ENCODE data around the gene MORC4. TPM values are rescaled to one million over a fixed set of nuclear protein-coding genes. Genes with fewer than 3 reads are reported as not detected.

Gene MORC4
- total and polyA plus RNA-seq, 4 donors: 12.8 to 26.4 (median 17.9) TPM

DNA sequence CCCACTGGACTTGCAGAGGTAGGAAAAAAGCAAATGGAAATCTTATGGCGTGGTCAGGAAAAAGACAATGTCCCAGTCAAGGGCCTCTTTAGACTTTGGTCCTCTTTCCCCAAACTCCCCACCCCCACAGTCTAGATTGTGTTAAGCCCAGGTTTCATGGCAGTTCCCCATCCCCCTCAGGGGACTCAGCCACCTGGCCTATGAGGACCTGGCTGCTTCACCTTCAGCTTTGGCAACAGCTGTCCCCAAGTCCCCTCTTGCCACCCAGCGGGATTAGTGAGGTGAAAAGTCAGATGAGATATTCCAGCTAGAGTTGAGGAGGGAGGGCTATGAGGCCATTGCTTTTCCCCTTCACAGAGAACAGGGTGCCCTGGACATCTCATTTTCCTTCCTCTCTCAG is 97.3 kb downstream of the MORC4 start:
- no peak for DNase-seq (ENCODE audit: low read depth in 4 of 6, low spot score in 6 of 6)
- Histone ChIP-seq H3K9me3 (ENCODE audit: control insufficient read depth, insufficient read depth, low read length) (no peaks in the 10 kb centered on the region), H3K4me1 (ENCODE audit: control insufficient read depth, insufficient read depth, low read length) (peaks cover 16% of the 10 kb centered on the region), H3K27ac (ENCODE audit: low read depth, low read length) (no peak overlapping the region), H3K27me3 (ENCODE audit: control insufficient read depth, insufficient read depth, low read length) (peaks cover 12% of the 10 kb centered on the region), H3K36me3 (ENCODE audit: control insufficient read depth, insufficient read depth, low read length) (no peaks in the 10 kb centered on the region), H3K4me3 (ENCODE audit: low read depth, low read length) (no peak overlapping the region)
- WGBS (ENCODE audit: insufficient coverage): 80% methylated on average over 1 of the region's 2 CpGs

DNA sequence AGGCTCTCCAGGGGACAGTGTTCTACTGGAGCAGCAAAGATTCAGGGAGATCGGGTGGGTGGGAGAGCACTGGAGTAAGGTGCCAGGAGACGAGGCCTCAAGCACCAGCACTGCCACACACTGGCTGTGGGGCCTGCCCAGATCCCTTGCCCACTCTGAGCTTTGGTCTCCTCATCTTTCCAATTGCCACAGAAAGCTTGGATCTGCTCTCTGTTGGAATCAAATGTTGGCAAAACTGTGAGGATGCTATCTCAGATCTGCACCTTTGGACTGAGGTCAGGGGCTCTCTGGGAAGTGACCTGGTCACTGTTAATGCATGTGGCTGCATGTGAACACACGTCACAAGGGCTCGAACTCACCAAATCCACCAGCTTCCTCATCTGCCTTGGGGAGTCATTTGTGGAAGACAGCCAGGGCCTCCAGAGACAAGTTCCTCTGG is 98.2 kb downstream of the MORC4 start:
- no peak overlapping the region for H3K4me3 ChIP-seq (ENCODE audit: low read depth, low read length)
- H3K27ac ChIP-seq (ENCODE audit: low read depth, low read length): no peak overlapping the region
- no peaks in the 10 kb centered on the region for H3K36me3 ChIP-seq (ENCODE audit: control insufficient read depth, insufficient read depth, low read length)
- H3K9me3 ChIP-seq (ENCODE audit: control insufficient read depth, insufficient read depth, low read length): no peaks in the 10 kb centered on the region
- DNase-seq (ENCODE audit: low read depth in 4 of 6, low spot score in 6 of 6): no peak
- peaks cover 16% of the 10 kb centered on the region for H3K4me1 ChIP-seq (ENCODE audit: control insufficient read depth, insufficient read depth, low read length)
- WGBS (ENCODE audit: insufficient coverage): 65% methylated on average over 2 of the region's 4 CpGs
- peaks cover 12% of the 10 kb centered on the region for H3K27me3 ChIP-seq (ENCODE audit: control insufficient read depth, insufficient read depth, low read length)

DNA sequence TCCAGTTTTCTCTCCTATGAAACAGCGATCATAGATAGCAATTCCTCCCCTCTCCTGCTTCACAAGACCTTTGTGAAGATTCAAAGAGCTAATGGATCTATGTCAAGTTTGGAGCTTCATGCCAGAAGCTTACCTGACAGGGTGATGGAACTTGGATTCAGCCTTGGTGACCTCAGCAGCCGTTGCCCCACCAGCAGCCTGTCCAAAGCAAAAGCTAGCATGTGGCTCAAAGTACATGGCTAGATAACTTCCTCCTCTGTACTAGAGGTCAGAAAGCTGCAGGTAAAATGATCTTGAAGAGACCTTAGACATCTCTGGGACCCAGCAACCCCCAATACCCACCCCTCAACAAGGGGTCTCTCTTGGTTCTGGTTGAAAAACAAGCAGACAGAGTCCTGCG is 98.7 kb downstream of the MORC4 start:
- Histone ChIP-seq H3K4me1 (ENCODE audit: control insufficient read depth, insufficient read depth, low read length) (peaks cover 14% of the 10 kb centered on the region), H3K27me3 (ENCODE audit: control insufficient read depth, insufficient read depth, low read length) (peaks cover 12% of the 10 kb centered on the region), H3K9me3 (ENCODE audit: control insufficient read depth, insufficient read depth, low read length) (no peaks in the 10 kb centered on the region), H3K4me3 (ENCODE audit: low read depth, low read length) (no peak overlapping the region), H3K27ac (ENCODE audit: low read depth, low read length) (no peak overlapping the region), H3K36me3 (ENCODE audit: control insufficient read depth, insufficient read depth, low read length) (no peaks in the 10 kb centered on the region)
- WGBS (ENCODE audit: insufficient coverage): 95% methylated on average over 2 of the region's 3 CpGs
- DNase-seq (ENCODE audit: low read depth in 4 of 6, low spot score in 6 of 6): no peak

DNA sequence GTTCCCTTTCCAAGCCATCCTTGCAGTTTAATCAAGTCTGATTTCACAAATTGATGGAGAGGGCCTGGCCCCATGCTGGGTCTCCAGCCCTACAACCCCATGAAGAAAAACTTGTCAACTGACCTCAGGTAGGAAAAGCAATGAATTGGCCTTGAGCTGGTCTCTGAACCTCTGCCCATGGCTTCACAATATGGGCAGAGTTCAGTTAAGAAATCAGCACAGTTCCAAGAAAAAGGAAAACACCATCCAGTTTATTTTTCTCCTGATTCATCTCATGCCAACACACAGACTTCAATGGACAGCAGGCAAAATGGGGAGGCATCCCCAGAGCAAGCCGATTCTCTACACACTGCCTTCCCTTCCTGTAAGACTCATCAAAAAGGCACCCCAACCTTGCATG is 100.2 kb downstream of the MORC4 start:
- Histone ChIP-seq H3K9me3 (ENCODE audit: control insufficient read depth, insufficient read depth, low read length) (no peaks in the 10 kb centered on the region), H3K4me3 (ENCODE audit: low read depth, low read length) (no peak overlapping the region), H3K27me3 (ENCODE audit: control insufficient read depth, insufficient read depth, low read length) (peaks cover 11% of the 10 kb centered on the region), H3K36me3 (ENCODE audit: control insufficient read depth, insufficient read depth, low read length) (no peaks in the 10 kb centered on the region), H3K27ac (ENCODE audit: low read depth, low read length) (no peak overlapping the region), H3K4me1 (ENCODE audit: control insufficient read depth, insufficient read depth, low read length) (peaks cover 5% of the 10 kb centered on the region)
- WGBS (ENCODE audit: insufficient coverage): no CpG with 5 or more reads among the region's 1 CpG
- no peak for DNase-seq (ENCODE audit: low read depth in 4 of 6, low spot score in 6 of 6)

DNA sequence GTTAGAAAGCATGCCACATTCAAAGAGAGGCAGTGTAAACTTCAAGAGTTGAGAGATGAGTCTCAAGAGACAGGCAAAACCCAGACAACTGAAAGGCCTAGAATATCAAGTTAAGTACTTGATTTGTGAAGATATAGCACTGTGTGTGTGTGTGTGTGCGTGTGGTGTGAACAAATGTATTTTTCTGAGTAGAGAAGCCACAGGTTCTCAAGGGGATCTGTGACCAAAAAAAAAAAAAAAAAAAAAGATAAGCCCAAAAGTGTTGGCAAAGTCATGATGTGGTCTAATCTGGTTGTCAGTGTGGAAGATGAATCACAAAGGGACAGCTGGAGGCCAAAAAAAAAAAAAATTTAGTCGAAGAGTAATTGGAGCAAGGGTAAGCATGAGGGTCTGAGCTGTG is 100.7 kb downstream of the MORC4 start:
- peaks cover 12% of the 10 kb centered on the region for H3K27me3 ChIP-seq (ENCODE audit: control insufficient read depth, insufficient read depth, low read length)
- peaks cover 5% of the 10 kb centered on the region for H3K4me1 ChIP-seq (ENCODE audit: control insufficient read depth, insufficient read depth, low read length)
- H3K27ac ChIP-seq (ENCODE audit: low read depth, low read length): no peak overlapping the region
- no peak overlapping the region for H3K4me3 ChIP-seq (ENCODE audit: low read depth, low read length)
- no peak for DNase-seq (ENCODE audit: low read depth in 4 of 6, low spot score in 6 of 6)
- H3K9me3 ChIP-seq (ENCODE audit: control insufficient read depth, insufficient read depth, low read length): no peaks in the 10 kb centered on the region
- WGBS (ENCODE audit: insufficient coverage): 80% methylated on average over 1 of the region's 2 CpGs
- H3K36me3 ChIP-seq (ENCODE audit: control insufficient read depth, insufficient read depth, low read length): no peaks in the 10 kb centered on the region

DNA sequence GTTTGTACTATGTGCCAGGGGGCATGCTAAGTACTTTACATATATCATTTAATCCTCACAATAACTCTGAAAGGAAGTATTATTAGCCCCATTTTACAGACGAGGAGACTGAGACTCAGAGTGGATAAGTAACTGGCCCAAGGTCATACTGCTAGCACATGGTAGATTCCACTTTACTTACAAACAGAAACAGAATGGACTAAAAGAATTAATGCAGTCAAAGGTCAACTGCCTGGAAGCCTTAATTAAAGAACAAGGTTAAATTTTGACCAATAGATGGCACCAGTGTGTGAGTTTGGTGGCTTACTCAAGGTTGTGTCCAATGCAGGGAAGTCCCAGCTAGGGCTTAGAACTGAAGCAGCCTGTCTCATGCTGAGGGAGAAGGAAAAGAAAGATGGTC is 101.5 kb downstream of the MORC4 start:
- H3K27ac ChIP-seq (ENCODE audit: low read depth, low read length): no peak overlapping the region
- no CpG with 5 or more reads among the region's 1 CpG for WGBS (ENCODE audit: insufficient coverage)
- H3K36me3 ChIP-seq (ENCODE audit: control insufficient read depth, insufficient read depth, low read length): no peaks in the 10 kb centered on the region
- no peaks in the 10 kb centered on the region for H3K9me3 ChIP-seq (ENCODE audit: control insufficient read depth, insufficient read depth, low read length)
- H3K27me3 ChIP-seq (ENCODE audit: control insufficient read depth, insufficient read depth, low read length): peaks cover 12% of the 10 kb centered on the region
- peak in 1 of 6 donors; percentile 20 for DNase-seq (ENCODE audit: low read depth in 4 of 6, low spot score in 6 of 6)
- no peaks in the 10 kb centered on the region for H3K4me1 ChIP-seq (ENCODE audit: control insufficient read depth, insufficient read depth, low read length)
- H3K4me3 ChIP-seq (ENCODE audit: low read depth, low read length): no peak overlapping the region

DNA sequence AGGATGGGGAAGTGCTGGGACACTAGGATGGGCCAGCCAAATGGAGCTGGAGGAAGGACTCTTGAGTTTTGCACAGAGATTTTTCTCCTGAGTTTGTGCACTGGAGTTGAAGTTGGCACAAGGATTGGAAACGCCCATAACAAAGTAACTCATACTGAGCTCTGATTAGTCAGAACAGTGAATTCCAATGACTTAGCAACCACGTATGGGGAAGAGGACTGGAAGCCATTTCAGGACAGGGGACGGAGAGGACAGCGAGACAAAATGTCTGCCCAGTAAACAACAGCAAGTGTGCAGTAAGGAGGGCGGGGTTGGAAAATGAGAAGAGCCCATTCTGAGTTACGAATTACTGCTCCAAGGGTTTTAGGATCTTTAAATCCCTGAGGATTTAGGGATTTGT is 102.8 kb downstream of the MORC4 start:
- no peaks in the 10 kb centered on the region for H3K36me3 ChIP-seq (ENCODE audit: control insufficient read depth, insufficient read depth, low read length)
- H3K27me3 ChIP-seq (ENCODE audit: control insufficient read depth, insufficient read depth, low read length): peaks cover 11% of the 10 kb centered on the region
- 57% methylated on average over 3 of the region's 6 CpGs for WGBS (ENCODE audit: insufficient coverage)
- H3K4me1 ChIP-seq (ENCODE audit: control insufficient read depth, insufficient read depth, low read length): no peaks in the 10 kb centered on the region
- H3K9me3 ChIP-seq (ENCODE audit: control insufficient read depth, insufficient read depth, low read length): no peaks in the 10 kb centered on the region
- H3K4me3 ChIP-seq (ENCODE audit: low read depth, low read length): no peak overlapping the region
- H3K27ac ChIP-seq (ENCODE audit: low read depth, low read length): no peak overlapping the region
- DNase-seq (ENCODE audit: low read depth in 4 of 6, low spot score in 6 of 6): no peak

DNA sequence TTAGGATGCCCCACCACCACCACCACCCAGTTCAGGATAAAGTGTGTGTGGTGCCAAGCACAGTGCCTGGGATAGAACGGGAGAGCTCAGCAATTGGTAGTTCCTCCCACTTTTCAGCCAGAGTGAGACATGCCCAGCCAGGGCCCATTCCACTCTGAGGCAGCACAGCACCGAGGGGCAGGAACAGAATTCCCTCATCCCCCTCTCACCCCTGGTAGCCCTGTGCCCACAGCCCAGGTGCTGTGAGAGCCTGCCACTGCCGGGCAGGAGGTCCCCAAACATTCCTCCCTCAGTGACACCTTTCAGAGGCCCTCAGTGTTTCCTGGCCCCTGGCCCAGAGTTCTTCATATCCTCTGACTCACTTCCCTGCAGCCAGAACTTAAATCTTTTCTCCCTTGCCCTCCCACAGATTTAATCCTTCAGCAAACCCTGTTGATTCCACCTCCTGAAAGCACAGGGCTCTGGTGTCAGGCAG is 105.0 kb downstream of the MORC4 start:
- Histone ChIP-seq H3K9me3 (ENCODE audit: control insufficient read depth, insufficient read depth, low read length) (no peaks in the 10 kb centered on the region), H3K27me3 (ENCODE audit: control insufficient read depth, insufficient read depth, low read length) (peaks cover 11% of the 10 kb centered on the region), H3K27ac (ENCODE audit: low read depth, low read length) (no peak overlapping the region), H3K4me3 (ENCODE audit: low read depth, low read length) (no peak overlapping the region), H3K36me3 (ENCODE audit: control insufficient read depth, insufficient read depth, low read length) (no peaks in the 10 kb centered on the region), H3K4me1 (ENCODE audit: control insufficient read depth, insufficient read depth, low read length) (no peaks in the 10 kb centered on the region)
- no peak for DNase-seq (ENCODE audit: low read depth in 4 of 6, low spot score in 6 of 6)
- 57% methylated on average over 3 of the region's 3 CpGs for WGBS (ENCODE audit: insufficient coverage)

DNA sequence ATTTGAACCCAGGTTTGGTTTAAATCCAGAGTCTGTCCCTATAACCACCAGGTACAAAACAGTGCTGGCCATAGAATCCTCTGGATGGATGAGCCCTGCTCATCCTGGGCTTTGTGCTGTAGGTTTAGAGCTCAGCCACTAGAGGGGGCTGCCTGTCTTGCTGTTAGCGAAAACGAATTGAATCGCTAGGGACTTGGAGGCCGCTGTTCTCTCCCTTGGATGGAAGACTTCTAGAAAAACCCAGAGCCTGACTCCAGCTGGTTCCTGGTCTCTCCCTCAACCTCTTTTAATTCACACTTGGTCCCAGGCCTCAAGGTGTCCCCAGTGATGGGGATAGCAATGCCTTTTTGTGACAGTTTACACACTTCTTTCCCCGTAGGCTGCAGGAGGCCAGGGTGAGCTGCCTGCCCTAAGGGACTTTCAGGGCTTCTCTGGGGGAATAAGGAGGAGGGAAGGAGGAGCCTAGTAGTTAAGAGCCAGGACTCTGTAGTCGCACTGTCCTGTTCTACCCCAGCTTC is 105.6 kb downstream of the MORC4 start:
- peaks cover 11% of the 10 kb centered on the region for H3K27me3 ChIP-seq (ENCODE audit: control insufficient read depth, insufficient read depth, low read length)
- 2% methylated on average over 4 of the region's 6 CpGs for WGBS (ENCODE audit: insufficient coverage)

DNA sequence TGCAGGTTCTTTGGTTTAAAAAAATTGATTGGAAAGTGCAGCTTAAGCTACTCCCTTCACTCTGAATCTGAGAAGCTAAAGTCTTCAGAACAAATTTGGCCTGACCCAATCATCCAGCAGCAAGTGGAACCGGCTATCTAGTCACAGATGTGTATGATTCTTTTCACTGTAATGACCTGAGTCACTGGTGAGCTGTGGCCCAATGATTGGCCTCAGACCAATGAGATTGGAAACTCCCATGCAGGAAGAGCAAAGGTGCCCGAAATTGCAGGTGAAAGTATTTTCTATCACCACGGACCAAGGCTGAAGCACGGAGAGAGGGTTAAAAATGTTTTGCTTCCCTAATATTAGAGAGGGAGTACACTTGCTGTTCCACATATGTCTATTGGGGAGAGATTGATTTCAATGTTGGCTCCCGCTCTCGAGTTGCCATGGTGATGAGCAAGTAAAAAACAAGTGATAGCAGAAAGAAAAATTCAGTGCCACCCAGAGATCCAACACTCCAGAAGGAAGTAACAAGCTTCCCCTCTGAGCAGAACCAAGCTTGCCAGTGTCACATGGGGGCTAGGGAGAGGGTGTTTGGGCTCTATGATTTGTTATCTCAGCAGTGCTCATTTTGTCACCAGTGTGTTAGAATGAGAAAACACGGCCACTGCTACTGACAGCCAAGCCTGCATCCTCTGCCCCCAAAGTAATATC is 108.1 kb downstream of the MORC4 start:
- Histone ChIP-seq H3K27me3 (ENCODE audit: control insufficient read depth, insufficient read depth, low read length) (peaks cover 11% of the 10 kb centered on the region), H3K36me3 (ENCODE audit: control insufficient read depth, insufficient read depth, low read length) (no peaks in the 10 kb centered on the region), H3K9me3 (ENCODE audit: control insufficient read depth, insufficient read depth, low read length) (no peaks in the 10 kb centered on the region), H3K4me3 (ENCODE audit: low read depth, low read length) (no peak overlapping the region), H3K4me1 (ENCODE audit: control insufficient read depth, insufficient read depth, low read length) (no peaks in the 10 kb centered on the region), H3K27ac (ENCODE audit: low read depth, low read length) (no peak overlapping the region)
- 49% methylated on average over 4 of the region's 7 CpGs for WGBS (ENCODE audit: insufficient coverage)
- DNase-seq (ENCODE audit: low read depth in 4 of 6, low spot score in 6 of 6): peak in 4 of 6 donors; percentile 13 to 83 (median 38)

More for the DNA sequence above, 105.6 kb downstream of the MORC4 start:
- peak in 3 of 6 donors; percentile 44 to 79 (median 75) for DNase-seq (ENCODE audit: low read depth in 4 of 6, low spot score in 6 of 6)
- H3K9me3 ChIP-seq (ENCODE audit: control insufficient read depth, insufficient read depth, low read length): no peaks in the 10 kb centered on the region
- no peak overlapping the region for H3K4me3 ChIP-seq (ENCODE audit: low read depth, low read length)
- no peak overlapping the region for H3K27ac ChIP-seq (ENCODE audit: low read depth, low read length)
- no peaks in the 10 kb centered on the region for H3K36me3 ChIP-seq (ENCODE audit: control insufficient read depth, insufficient read depth, low read length)
- no peaks in the 10 kb centered on the region for H3K4me1 ChIP-seq (ENCODE audit: control insufficient read depth, insufficient read depth, low read length)

Measured in spinal cord (tissue), 10 donors.